Purkinje cell (primary cell): Measurements from ENCODE around the gene PGAM2. TPM values are rescaled to one million over a fixed set of nuclear protein-coding genes. Genes with fewer than 3 reads are reported as not detected.

Experiments
- polyA plus RNA-seq: library from polyadenylated mRNA; unstranded; fragments of >200 nt; fragmentation: Nextera tagmentation; gene quantifications from 2 replicates; pipeline ENCODE4 v1.2.1, GENCODE V29; 2014

Gene PGAM2
- polyA plus RNA-seq: 6.0 and 6.5 TPM in 2 replicates

DNA sequence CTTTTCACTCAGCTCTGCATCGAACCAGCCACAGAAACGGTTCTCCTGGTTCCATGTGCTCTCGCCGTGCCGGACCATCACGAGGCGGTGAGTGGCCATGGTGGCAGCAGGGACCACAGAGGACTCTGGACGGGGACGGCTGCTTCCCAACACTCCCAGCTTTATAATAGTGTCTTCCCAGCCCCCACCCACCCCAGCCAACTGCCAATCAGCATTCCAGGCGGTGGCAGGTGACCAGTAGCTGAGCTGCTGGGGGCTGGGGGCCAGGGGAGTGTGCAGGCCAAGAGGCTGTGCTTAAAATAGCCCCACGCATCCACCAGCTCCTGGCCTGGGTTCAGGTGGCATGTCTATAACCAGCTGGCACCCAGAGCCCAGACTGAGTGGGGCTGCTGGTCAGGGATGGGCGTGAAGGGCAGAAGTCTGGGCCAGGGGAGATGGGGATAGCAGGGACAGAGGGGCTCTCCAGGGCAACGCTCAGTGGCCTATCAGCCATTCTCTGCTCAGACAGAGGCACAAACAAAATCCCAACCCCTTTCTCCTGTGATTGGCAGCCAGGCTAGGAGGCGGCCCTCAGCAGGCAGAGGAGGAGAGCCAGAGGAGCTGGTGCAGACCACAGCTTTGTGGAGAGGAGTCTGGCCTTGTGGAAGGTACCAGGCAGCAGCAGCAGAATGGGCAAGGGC, at the start of gene PGAM2:
Gene PGAM2, minus strand, starts transcription at position 137 of the 680 bp plus-strand sequence. Its CDS starts 38 bp downstream, at position 99.

GRCh38 chr7:44103923-44104859, 38.8 kb upstream of the PGAM2 start, which contains the start of gene AEBP1:
AEBP1 (plus strand) TSS chr7:44104345; CDS start chr7:44104666, 321 bp downstream.

DNA sequence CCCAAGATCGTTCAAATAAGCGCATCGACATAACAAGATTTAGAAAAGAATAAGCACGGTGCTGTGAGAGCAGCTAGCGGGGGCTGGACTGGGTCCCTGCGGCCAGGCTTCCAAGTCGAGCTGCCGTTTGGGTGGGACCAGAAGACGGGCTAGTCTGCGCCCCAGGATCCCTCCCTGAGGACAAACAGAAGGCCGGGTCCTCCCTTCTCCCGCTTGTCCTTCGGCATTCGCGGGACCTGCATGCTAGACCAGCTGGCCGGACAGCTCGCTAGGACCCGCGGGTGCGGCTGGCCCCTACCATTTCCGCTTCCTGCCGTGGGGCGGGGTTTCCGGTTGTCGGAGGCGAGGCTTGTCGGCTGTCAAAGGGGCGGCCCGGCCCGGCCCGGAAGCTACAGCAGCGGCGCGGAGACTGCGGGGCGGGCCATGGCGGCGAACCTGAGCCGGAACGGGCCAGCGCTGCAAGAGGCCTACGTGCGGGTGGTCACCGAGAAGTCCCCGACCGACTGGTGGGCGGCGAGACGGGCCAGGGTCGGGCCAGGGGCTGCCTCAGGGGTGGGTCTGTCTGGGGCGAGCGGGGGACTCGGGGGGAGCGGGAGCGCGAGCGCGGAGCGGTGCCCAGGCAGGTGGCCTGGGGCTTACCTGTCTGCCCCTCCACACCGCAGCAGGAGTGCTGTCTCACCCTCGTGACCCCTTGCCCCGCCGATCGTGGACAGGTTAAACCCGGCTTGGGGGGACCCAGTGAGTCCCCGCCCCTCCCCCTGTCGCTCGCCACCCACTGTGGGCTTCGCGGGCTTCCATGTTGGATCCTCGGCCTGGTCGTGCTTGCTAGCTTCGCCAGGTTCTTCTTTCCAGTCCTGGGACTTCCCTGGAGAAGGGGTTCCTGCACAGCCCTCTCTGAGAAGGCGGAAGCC, 20.8 kb downstream of the PGAM2 start, which contains the start of gene DBNL:
Gene DBNL, plus strand, starts transcription at position 388 of the 911 bp plus-strand sequence. Its CDS starts 36 bp downstream, at position 424.

Other genes starting within 250 kb of the PGAM2 start
- 249 and 288 TPM in 2 replicates for gene MRPS24, start 196.1 kb downstream of the PGAM2 start, polyA plus RNA-seq
- 20.1 and 21.0 TPM in 2 replicates for gene URGCP, start 159.0 kb downstream of the PGAM2 start, polyA plus RNA-seq
- 3.0 and 3.5 TPM in 2 replicates for gene UBE2D4, start 139.1 kb downstream of the PGAM2 start, polyA plus RNA-seq
- gene SPDYE1, start 67.7 kb downstream of the PGAM2 start, polyA plus RNA-seq: 0.11 TPM in 1 of 2 replicates, not detected in the other
- 7.5 and 9.9 TPM in 2 replicates for gene DBNL, start 20.9 kb downstream of the PGAM2 start, polyA plus RNA-seq
- gene POLM, start 17.0 kb upstream of the PGAM2 start, polyA plus RNA-seq: 0.29 and 1.2 TPM in 2 replicates
- gene AEBP1, start 38.8 kb upstream of the PGAM2 start, polyA plus RNA-seq: 0.14 TPM in 1 of 2 replicates, not detected in the other
- gene POLD2, start 58.0 kb upstream of the PGAM2 start, polyA plus RNA-seq: 21.9 and 42.2 TPM in 2 replicates
- gene MYL7, start 75.8 kb upstream of the PGAM2 start, polyA plus RNA-seq: 2.4 TPM in 1 of 2 replicates, not detected in the other
- gene GCK, start 123.9 kb upstream of the PGAM2 start, polyA plus RNA-seq: 1.3 and 3.7 TPM in 2 replicates
- 13.3 and 20.0 TPM in 2 replicates for gene YKT6, start 135.4 kb upstream of the PGAM2 start, polyA plus RNA-seq